ENCODE data around the gene DSN1. TPM values are rescaled to one million over a fixed set of nuclear protein-coding genes. Genes with fewer than 3 reads are reported as not detected.

DSN1 gene
- total and polyA plus RNA-seq, 2 experiments from 2014 or later = 19.4 to 26.4 TPM

DNA sequence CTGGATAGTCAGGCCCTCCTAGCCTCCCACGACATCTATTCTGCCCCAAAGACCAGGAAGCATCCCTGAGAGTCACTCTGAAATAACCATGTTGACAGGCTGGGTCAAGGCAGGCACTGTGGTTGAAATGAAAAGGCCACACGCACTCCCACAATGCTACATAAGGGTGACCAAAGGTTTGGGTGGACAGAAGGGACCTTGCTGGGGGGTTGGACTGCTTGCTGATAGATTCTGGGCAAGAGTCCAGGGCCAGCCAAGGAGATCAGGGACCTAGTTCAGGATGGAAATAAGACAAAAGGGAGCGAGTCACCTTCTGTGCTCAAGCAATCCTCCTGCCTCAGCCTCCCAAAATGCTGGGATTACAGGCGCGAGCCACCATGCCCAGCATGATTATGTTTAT lies 32.5 kb upstream of the DSN1 start:
- H3K27ac Mint-ChIP-seq = no peak overlapping the region
- no peak for ATAC-seq
- peaks cover 12% of the 10 kb centered on the region for H3K36me3 ChIP-seq (ENCODE audit: insufficient read depth)

More for the DNA sequence above, 32.5 kb upstream of the DSN1 start:
- Histone ChIP-seq H3K79me2 (replicated peaks; ENCODE audit: insufficient read depth) (no peaks in the 10 kb centered on the region), H3K27ac (ENCODE audit: low read depth) (no peak overlapping the region), H2AFZ (no peak overlapping the region), H4K20me1 (replicated peaks; ENCODE audit: insufficient read depth) (no peaks in the 10 kb centered on the region), H3K4me3 (no peak overlapping the region), H3K4me2 (no peak overlapping the region), H3K9me2 (ENCODE audit: insufficient read depth) (no peaks in the 10 kb centered on the region), H3F3A (replicated peaks; ENCODE audit: low read depth) (0 out of 2 replicates have a peak, but pooled peaks cover 3% of the 10 kb centered on the region), H3K27me3 (ENCODE audit: insufficient read depth) (no peaks in the 10 kb centered on the region), H3K4me1 (ENCODE audit: insufficient read depth) (no peaks in the 10 kb centered on the region)
- Mint-ChIP-seq H3K9me3 (no peaks in the 10 kb centered on the region), H3K27me3 (ENCODE audit: insufficient read depth, low read depth, poor library complexity) (peaks cover 6% of the 10 kb centered on the region), H3K36me3 (ENCODE audit: low read depth) (peaks cover 55% of the 10 kb centered on the region), H3K4me3 (no peak overlapping the region), H3K4me1 (no peaks in the 10 kb centered on the region)
- no peak for TF ChIP-seq ZNF331 (CRISPR knock-in tag; IDR thresholded peaks at IDR 0.05; ENCODE audit: low read depth)
- TF ChIP-seq ZNF114 (CRISPR knock-in tag; IDR thresholded peaks at IDR 0.05) = no peak
- no peak for TF ChIP-seq STAT1 (IDR thresholded peaks at IDR 0.05; ENCODE audit: unreplicated experiment)
- TF ChIP-seq POLR2AphosphoS5 (IDR thresholded peaks at IDR 0.05; ENCODE audit: low read depth) = no peak
- TF ChIP-seq EZH2phosphoT487 (IDR thresholded peaks at IDR 0.05; ENCODE audit: unreplicated experiment) = no peak
- TF ChIP-seq NANOG (IDR thresholded peaks at IDR 0.05; ENCODE audit: borderline replicate concordance) = no peak
- TF ChIP-seq, protein P1, sequence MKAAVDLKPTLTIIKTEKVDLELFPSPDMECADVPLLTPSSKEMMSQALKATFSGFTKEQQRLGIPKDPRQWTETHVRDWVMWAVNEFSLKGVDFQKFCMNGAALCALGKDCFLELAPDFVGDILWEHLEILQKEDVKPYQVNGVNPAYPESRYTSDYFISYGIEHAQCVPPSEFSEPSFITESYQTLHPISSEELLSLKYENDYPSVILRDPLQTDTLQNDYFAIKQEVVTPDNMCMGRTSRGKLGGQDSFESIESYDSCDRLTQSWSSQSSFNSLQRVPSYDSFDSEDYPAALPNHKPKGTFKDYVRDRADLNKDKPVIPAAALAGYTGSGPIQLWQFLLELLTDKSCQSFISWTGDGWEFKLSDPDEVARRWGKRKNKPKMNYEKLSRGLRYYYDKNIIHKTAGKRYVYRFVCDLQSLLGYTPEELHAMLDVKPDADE (IDR thresholded peaks at IDR 0.05) = no peak
- no peak for TF ChIP-seq JUNB (IDR thresholded peaks at IDR 0.05; ENCODE audit: unreplicated experiment)
- TF ChIP-seq, protein P2, sequence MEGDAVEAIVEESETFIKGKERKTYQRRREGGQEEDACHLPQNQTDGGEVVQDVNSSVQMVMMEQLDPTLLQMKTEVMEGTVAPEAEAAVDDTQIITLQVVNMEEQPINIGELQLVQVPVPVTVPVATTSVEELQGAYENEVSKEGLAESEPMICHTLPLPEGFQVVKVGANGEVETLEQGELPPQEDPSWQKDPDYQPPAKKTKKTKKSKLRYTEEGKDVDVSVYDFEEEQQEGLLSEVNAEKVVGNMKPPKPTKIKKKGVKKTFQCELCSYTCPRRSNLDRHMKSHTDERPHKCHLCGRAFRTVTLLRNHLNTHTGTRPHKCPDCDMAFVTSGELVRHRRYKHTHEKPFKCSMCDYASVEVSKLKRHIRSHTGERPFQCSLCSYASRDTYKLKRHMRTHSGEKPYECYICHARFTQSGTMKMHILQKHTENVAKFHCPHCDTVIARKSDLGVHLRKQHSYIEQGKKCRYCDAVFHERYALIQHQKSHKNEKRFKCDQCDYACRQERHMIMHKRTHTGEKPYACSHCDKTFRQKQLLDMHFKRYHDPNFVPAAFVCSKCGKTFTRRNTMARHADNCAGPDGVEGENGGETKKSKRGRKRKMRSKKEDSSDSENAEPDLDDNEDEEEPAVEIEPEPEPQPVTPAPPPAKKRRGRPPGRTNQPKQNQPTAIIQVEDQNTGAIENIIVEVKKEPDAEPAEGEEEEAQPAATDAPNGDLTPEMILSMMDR (conservative IDR thresholded peaks at IDR 0.05; ENCODE audit: low read depth in 2 of 2) = no peak
- TF ChIP-seq, protein P3, sequence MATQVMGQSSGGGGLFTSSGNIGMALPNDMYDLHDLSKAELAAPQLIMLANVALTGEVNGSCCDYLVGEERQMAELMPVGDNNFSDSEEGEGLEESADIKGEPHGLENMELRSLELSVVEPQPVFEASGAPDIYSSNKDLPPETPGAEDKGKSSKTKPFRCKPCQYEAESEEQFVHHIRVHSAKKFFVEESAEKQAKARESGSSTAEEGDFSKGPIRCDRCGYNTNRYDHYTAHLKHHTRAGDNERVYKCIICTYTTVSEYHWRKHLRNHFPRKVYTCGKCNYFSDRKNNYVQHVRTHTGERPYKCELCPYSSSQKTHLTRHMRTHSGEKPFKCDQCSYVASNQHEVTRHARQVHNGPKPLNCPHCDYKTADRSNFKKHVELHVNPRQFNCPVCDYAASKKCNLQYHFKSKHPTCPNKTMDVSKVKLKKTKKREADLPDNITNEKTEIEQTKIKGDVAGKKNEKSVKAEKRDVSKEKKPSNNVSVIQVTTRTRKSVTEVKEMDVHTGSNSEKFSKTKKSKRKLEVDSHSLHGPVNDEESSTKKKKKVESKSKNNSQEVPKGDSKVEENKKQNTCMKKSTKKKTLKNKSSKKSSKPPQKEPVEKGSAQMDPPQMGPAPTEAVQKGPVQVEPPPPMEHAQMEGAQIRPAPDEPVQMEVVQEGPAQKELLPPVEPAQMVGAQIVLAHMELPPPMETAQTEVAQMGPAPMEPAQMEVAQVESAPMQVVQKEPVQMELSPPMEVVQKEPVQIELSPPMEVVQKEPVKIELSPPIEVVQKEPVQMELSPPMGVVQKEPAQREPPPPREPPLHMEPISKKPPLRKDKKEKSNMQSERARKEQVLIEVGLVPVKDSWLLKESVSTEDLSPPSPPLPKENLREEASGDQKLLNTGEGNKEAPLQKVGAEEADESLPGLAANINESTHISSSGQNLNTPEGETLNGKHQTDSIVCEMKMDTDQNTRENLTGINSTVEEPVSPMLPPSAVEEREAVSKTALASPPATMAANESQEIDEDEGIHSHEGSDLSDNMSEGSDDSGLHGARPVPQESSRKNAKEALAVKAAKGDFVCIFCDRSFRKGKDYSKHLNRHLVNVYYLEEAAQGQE (IDR thresholded peaks at IDR 0.05; ENCODE audit: unreplicated experiment) = no peak
- TF ChIP-seq, protein P4, sequence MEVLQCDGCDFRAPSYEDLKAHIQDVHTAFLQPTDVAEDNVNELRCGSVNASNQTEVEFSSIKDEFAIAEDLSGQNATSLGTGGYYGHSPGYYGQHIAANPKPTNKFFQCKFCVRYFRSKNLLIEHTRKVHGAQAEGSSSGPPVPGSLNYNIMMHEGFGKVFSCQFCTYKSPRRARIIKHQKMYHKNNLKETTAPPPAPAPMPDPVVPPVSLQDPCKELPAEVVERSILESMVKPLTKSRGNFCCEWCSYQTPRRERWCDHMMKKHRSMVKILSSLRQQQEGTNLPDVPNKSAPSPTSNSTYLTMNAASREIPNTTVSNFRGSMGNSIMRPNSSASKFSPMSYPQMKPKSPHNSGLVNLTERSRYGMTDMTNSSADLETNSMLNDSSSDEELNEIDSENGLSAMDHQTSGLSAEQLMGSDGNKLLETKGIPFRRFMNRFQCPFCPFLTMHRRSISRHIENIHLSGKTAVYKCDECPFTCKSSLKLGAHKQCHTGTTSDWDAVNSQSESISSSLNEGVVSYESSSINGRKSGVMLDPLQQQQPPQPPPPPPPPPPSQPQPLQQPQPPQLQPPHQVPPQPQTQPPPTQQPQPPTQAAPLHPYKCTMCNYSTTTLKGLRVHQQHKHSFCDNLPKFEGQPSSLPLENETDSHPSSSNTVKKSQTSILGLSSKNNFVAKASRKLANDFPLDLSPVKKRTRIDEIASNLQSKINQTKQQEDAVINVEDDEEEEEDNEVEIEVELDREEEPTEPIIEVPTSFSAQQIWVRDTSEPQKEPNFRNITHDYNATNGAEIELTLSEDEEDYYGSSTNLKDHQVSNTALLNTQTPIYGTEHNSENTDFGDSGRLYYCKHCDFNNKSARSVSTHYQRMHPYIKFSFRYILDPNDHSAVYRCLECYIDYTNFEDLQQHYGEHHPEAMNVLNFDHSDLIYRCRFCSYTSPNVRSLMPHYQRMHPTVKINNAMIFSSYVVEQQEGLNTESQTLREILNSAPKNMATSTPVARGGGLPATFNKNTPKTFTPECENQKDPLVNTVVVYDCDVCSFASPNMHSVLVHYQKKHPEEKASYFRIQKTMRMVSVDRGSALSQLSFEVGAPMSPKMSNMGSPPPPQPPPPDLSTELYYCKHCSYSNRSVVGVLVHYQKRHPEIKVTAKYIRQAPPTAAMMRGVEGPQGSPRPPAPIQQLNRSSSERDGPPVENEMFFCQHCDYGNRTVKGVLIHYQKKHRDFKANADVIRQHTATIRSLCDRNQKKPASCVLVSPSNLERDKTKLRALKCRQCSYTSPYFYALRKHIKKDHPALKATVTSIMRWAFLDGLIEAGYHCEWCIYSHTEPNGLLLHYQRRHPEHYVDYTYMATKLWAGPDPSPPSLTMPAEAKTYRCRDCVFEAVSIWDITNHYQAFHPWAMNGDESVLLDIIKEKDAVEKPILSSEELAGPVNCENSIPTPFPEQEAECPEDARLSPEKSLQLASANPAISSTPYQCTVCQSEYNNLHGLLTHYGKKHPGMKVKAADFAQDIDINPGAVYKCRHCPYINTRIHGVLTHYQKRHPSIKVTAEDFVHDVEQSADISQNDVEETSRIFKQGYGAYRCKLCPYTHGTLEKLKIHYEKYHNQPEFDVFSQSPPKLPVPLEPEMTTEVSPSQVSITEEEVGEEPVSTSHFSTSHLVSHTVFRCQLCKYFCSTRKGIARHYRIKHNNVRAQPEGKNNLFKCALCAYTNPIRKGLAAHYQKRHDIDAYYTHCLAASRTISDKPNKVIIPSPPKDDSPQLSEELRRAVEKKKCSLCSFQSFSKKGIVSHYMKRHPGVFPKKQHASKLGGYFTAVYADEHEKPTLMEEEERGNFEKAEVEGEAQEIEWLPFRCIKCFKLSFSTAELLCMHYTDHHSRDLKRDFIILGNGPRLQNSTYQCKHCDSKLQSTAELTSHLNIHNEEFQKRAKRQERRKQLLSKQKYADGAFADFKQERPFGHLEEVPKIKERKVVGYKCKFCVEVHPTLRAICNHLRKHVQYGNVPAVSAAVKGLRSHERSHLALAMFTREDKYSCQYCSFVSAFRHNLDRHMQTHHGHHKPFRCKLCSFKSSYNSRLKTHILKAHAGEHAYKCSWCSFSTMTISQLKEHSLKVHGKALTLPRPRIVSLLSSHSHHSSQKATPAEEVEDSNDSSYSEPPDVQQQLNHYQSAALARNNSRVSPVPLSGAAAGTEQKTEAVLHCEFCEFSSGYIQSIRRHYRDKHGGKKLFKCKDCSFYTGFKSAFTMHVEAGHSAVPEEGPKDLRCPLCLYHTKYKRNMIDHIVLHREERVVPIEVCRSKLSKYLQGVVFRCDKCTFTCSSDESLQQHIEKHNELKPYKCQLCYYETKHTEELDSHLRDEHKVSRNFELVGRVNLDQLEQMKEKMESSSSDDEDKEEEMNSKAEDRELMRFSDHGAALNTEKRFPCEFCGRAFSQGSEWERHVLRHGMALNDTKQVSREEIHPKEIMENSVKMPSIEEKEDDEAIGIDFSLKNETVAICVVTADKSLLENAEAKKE (CRISPR knock-in tag; IDR thresholded peaks at IDR 0.05) = no peak
- no peak for TF ChIP-seq EZH2 (IDR thresholded peaks at IDR 0.05; ENCODE audit: low read depth, unreplicated experiment)
- TF ChIP-seq CREB1 (CRISPR knock-in tag; IDR thresholded peaks at IDR 0.05; ENCODE audit: low read depth) = no peak
- DNase-seq (ENCODE audit: low spot score) = no peak
